Nephron (organoid): ENCODE data around the gene ARNT2.

Experiments
- H3K27ac Mint-ChIP-seq, 3 experiments: 2 replicates each; pipeline ENCODE4 v1.8.0; 2020; ENCODE audit warnings: mixed read lengths in 3 of 3, mild to moderate bottlenecking in 2 of 3, moderate library complexity in 1 of 3
- H3K27me3 Mint-ChIP-seq: 2 replicates; pipeline ENCODE4 v1.8.0; 2021; ENCODE audit warnings: low read depth, mild to moderate bottlenecking, moderate library complexity, mixed read lengths
- H3K36me3 Mint-ChIP-seq: 2 replicates; pipeline ENCODE4 v1.8.0; 2020; ENCODE audit warnings: low read depth, mixed read lengths
- H3K4me1 Mint-ChIP-seq: 2 replicates; pipeline ENCODE4 v1.8.0; 2020; ENCODE audit warnings: mixed read lengths
- H3K4me3 Mint-ChIP-seq, 3 experiments: 2 replicates each; pipeline ENCODE4 v1.8.0; 2020; ENCODE audit warnings: mild to moderate bottlenecking in 3 of 3, mixed read lengths in 3 of 3, moderate library complexity in 2 of 3
- H3K9me3 Mint-ChIP-seq: 2 replicates; pipeline ENCODE4 v1.8.0; 2020; ENCODE audit warnings: mixed read lengths
- CTCF ChIP-seq, 3 experiments: fragments of 200-600 bp; sonication (generic); IDR thresholded peaks; one replicate each; pipeline ENCODE4 v1.5.0; 2021; ENCODE audit warnings: antibody characterized with exemption in 3 of 3; ENCODE audit not compliant: unreplicated experiment in 3 of 3

ARNT2 gene

GRCh38 chr15:80484333-80484864, 80.2 kb downstream of the ARNT2 start:
- peaks cover 61% of the 10 kb centered on the region for H3K4me1 Mint-ChIP-seq
- peak overlapping the region in 1 of 3 experiments; percentile 41 for H3K4me3 Mint-ChIP-seq
- H3K27me3 Mint-ChIP-seq, result no peaks in the 10 kb centered on the region
- peak overlapping the region; percentile 84 to 96 (median 92) for H3K27ac Mint-ChIP-seq
- H3K36me3 Mint-ChIP-seq, result peaks cover 24% of the 10 kb centered on the region
- no peaks in the 10 kb centered on the region for H3K9me3 Mint-ChIP-seq
- no peak for TF ChIP-seq CTCF (IDR thresholded peaks at IDR 0.05; ENCODE audit: unreplicated experiment in 3 of 3)

GRCh38 chr15:80485370-80486164, 81.4 kb downstream of the ARNT2 start:
- peaks cover 19% of the 10 kb centered on the region for H3K36me3 Mint-ChIP-seq
- no peaks in the 10 kb centered on the region for H3K27me3 Mint-ChIP-seq
- H3K4me3 Mint-ChIP-seq, result no peak overlapping the region
- peaks cover 58% of the 10 kb centered on the region for H3K4me1 Mint-ChIP-seq
- H3K9me3 Mint-ChIP-seq, result no peaks in the 10 kb centered on the region
- TF ChIP-seq CTCF (IDR thresholded peaks at IDR 0.05; ENCODE audit: unreplicated experiment in 3 of 3), result no peak
- peak overlapping the region; percentile 84 to 96 (median 92) for H3K27ac Mint-ChIP-seq

- Mint-ChIP-seq H3K4me1 (peaks cover 63% of the 10 kb centered on the region), H3K27ac (no peak overlapping the region)
Measured at GRCh38 chr15:80487839-80488390, 83.7 kb downstream of the ARNT2 start.

GRCh38 chr15:80489030-80489594, 84.9 kb downstream of the ARNT2 start:
- no peak for TF ChIP-seq CTCF (IDR thresholded peaks at IDR 0.05; ENCODE audit: unreplicated experiment in 3 of 3)
- H3K4me3 Mint-ChIP-seq, result no peak overlapping the region
- no peaks in the 10 kb centered on the region for H3K27me3 Mint-ChIP-seq
- peaks cover 63% of the 10 kb centered on the region for H3K4me1 Mint-ChIP-seq
- peak overlapping the region; percentile 40 to 68 (median 59) for H3K27ac Mint-ChIP-seq
- peaks cover 32% of the 10 kb centered on the region for H3K36me3 Mint-ChIP-seq
- no peaks in the 10 kb centered on the region for H3K9me3 Mint-ChIP-seq

More at GRCh38 chr15:80487839-80488390, 83.7 kb downstream of the ARNT2 start:
- Mint-ChIP-seq H3K36me3 (peaks cover 32% of the 10 kb centered on the region), H3K27me3 (no peaks in the 10 kb centered on the region), H3K4me3 (no peak overlapping the region), H3K9me3 (no peaks in the 10 kb centered on the region)
- no peak for TF ChIP-seq CTCF (IDR thresholded peaks at IDR 0.05; ENCODE audit: unreplicated experiment in 3 of 3)

- Mint-ChIP-seq H3K36me3 (peaks cover 27% of the 10 kb centered on the region), H3K4me1 (peaks cover 63% of the 10 kb centered on the region), H3K27ac (peak overlapping the region in 2 of 3 experiments; percentile 1 to 34), H3K4me3 (no peak overlapping the region), H3K9me3 (no peaks in the 10 kb centered on the region), H3K27me3 (peaks cover under 1% of the 10 kb centered on the region)
- TF ChIP-seq CTCF (IDR thresholded peaks at IDR 0.05; ENCODE audit: unreplicated experiment in 3 of 3), result no peak
Measured at GRCh38 chr15:80490431-80490990, 86.3 kb downstream of the ARNT2 start.
